KOPT-K1 (cell line): ENCODE data around the gene LSM4.

Experiments used
- H3K27ac ChIP-seq: fragments of 200-600 bp; sonication (generic); 2 replicates; pipeline ENCODE4 v1.5.1; 2016; ENCODE audit warnings: antibody characterized with exemption, mild to moderate bottlenecking, low read depth, low read length; ENCODE audit not compliant: poor library complexity, severe bottlenecking
- H3K36me3 ChIP-seq: fragments of 200-600 bp; sonication (generic); 2 replicates; pipeline ENCODE4 v1.5.1; 2017; ENCODE audit warnings: antibody characterized with exemption, mild to moderate bottlenecking, low read length, moderate library complexity; ENCODE audit not compliant: insufficient read depth
- H3K9me3 ChIP-seq: fragments of 200-600 bp; sonication (generic); 2 replicates; pipeline ENCODE4 v1.5.1; 2017; ENCODE audit warnings: antibody characterized with exemption, low read length, mild to moderate bottlenecking; ENCODE audit not compliant: insufficient read depth, poor library complexity, severe bottlenecking

The LSM4 gene

GRCh38 chr19:18308948-18309325, 13.9 kb downstream of the LSM4 start:
- H3K9me3 ChIP-seq, result no peaks in the 10 kb centered on the region
- no peak overlapping the region for H3K27ac ChIP-seq
- peaks cover 84% of the 10 kb centered on the region for H3K36me3 ChIP-seq

- Histone ChIP-seq H3K9me3 (no peaks in the 10 kb centered on the region), H3K36me3 (peaks cover 78% of the 10 kb centered on the region), H3K27ac (peak overlapping the region; percentile 8)
These were observed 14.6 kb downstream of the LSM4 start for GRCh38 chr19:18308051-18308947.

- Histone ChIP-seq H3K36me3 (peaks cover 67% of the 10 kb centered on the region), H3K27ac (no peak overlapping the region), H3K9me3 (no peaks in the 10 kb centered on the region)
These were observed 15.6 kb downstream of the LSM4 start for GRCh38 chr19:18307271-18307681.

- H3K36me3 ChIP-seq, result peaks cover 63% of the 10 kb centered on the region
- H3K27ac ChIP-seq, result no peak overlapping the region
These were observed 16.0 kb downstream of the LSM4 start for GRCh38 chr19:18306888-18307260.

GRCh38 chr19:18306209-18306887, 16.5 kb downstream of the LSM4 start:
- Histone ChIP-seq H3K9me3 (no peaks in the 10 kb centered on the region), H3K36me3 (peaks cover 58% of the 10 kb centered on the region), H3K27ac (peak overlapping the region; percentile 96)

More at GRCh38 chr19:18306888-18307260, 16.0 kb downstream of the LSM4 start:
- no peaks in the 10 kb centered on the region for H3K9me3 ChIP-seq

GRCh38 chr19:18304458-18305310, 18.2 kb downstream of the LSM4 start:
- Histone ChIP-seq H3K27ac (peak overlapping the region; percentile 96), H3K36me3 (peaks cover 41% of the 10 kb centered on the region), H3K9me3 (no peaks in the 10 kb centered on the region)

GRCh38 chr19:18304208-18304457, 18.7 kb downstream of the LSM4 start:
- H3K27ac ChIP-seq, result peak overlapping the region; percentile 96
- no peaks in the 10 kb centered on the region for H3K9me3 ChIP-seq
- peaks cover 36% of the 10 kb centered on the region for H3K36me3 ChIP-seq

GRCh38 chr19:18301718-18302111, 21.2 kb downstream of the LSM4 start:
- Histone ChIP-seq H3K27ac (no peak overlapping the region), H3K9me3 (no peaks in the 10 kb centered on the region), H3K36me3 (peaks cover 12% of the 10 kb centered on the region)

GRCh38 chr19:18300930-18301717, 21.8 kb downstream of the LSM4 start:
- no peaks in the 10 kb centered on the region for H3K9me3 ChIP-seq

GRCh38 chr19:18299654-18300053, 23.2 kb downstream of the LSM4 start:
- Histone ChIP-seq H3K36me3 (no peaks in the 10 kb centered on the region), H3K9me3 (no peaks in the 10 kb centered on the region), H3K27ac (no peak overlapping the region)

More at GRCh38 chr19:18300930-18301717, 21.8 kb downstream of the LSM4 start:
- Histone ChIP-seq H3K36me3 (peaks cover 6% of the 10 kb centered on the region), H3K27ac (no peak overlapping the region)

- H3K27ac ChIP-seq, result no peak overlapping the region
- no peaks in the 10 kb centered on the region for H3K9me3 ChIP-seq
- H3K36me3 ChIP-seq, result no peaks in the 10 kb centered on the region
These were observed 24.3 kb downstream of the LSM4 start for GRCh38 chr19:18298601-18299000.

GRCh38 chr19:18297308-18297707, 25.6 kb downstream of the LSM4 start:
- H3K27ac ChIP-seq, result no peak overlapping the region
- no peaks in the 10 kb centered on the region for H3K9me3 ChIP-seq
- no peaks in the 10 kb centered on the region for H3K36me3 ChIP-seq

- Histone ChIP-seq H3K9me3 (no peaks in the 10 kb centered on the region), H3K36me3 (no peaks in the 10 kb centered on the region), H3K27ac (no peak overlapping the region)
These were observed 27.8 kb downstream of the LSM4 start for GRCh38 chr19:18295034-18295451.

GRCh38 chr19:18294467-18294864, 28.4 kb downstream of the LSM4 start:
- Histone ChIP-seq H3K9me3 (no peaks in the 10 kb centered on the region), H3K36me3 (no peaks in the 10 kb centered on the region), H3K27ac (no peak overlapping the region)
